Endothelial cell of hepatic sinusoid (primary cell): Measurements from ENCODE around the gene LINS1.
"Not testable (repeated sequence)": the region's sequence is repeated elsewhere in the genome, so short reads cannot be mapped to it uniquely, and the experiment has no call there.

Experiments used
- in situ Hi-C: cut with HindIII; loops from 2 replicates; pipeline ENCODE4 v1.10.0; 2017; ENCODE audit warnings: low sequenced_read_pairs

The LINS1 gene

GRCh38 chr15:100602823-100603393 lies 924 bp upstream of the LINS1 start:
- in situ Hi-C loops, result no loop called here

DNA sequence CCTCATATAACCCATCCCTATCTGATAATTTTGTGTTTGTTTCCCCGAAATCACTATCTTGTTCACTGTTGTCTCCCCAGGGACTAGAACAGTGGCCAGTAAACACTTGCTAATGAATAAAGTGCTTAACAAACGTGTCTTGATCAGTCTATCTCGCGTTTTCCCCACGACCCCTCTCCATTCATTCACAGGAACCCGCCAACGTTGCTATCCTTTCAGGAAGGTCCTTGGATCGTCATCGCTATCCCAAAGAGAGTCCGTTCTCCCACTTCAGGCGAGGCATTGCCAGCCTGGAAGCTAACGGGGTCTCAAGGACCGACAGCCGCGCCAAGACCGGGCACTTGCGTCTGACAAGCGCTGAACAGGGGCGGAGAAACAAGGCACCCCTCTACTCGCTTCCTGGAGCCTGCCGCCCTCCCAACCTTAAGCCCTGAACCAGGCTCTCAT lies 344 bp downstream of the LINS1 start:
- in situ Hi-C loops, result no loop called here

GRCh38 chr15:100601163-100601562 lies 821 bp downstream of the LINS1 start:
- in situ Hi-C loops, result no loop called here

GRCh38 chr15:100598655-100599054 lies 3.3 kb downstream of the LINS1 start:
- in situ Hi-C loops, result loop anchor here (5.0 kb wide), 1 partner anchor 66 kb away; no protein-coding TSS in a partner anchor

- in situ Hi-C loops, result loop anchor here (5.0 kb wide), 1 partner anchor 66 kb away; no protein-coding TSS in a partner anchor
Observed at GRCh38 chr15:100597862-100598261, 4.1 kb downstream of the LINS1 start.

GRCh38 chr15:100596792-100597191 lies 5.2 kb downstream of the LINS1 start:
- in situ Hi-C loops, result loop anchor here (5.0 kb wide), 1 partner anchor 64 kb away; no protein-coding TSS in a partner anchor

DNA sequence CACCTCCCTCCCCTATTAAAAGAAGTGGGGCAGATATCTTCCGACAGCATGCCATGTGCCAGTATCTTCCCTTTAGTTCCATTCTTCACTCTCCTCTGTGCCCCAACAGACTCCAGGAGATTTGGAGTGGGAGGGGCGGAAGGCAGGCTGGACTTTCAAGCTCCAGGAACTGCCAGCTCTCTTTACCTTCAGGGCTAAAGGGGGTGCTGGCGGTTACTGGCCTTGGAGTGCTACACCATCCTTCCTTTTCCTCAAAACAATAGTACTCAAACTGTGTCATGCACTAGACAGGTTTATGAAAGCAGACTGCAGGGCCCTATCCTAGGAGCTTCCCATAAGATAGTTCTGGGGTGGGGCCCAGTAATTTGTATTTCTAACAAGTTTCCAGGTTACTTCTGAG lies 6.0 kb downstream of the LINS1 start:
- in situ Hi-C loops, result loop anchor here (5.0 kb wide), 1 partner anchor 64 kb away; no protein-coding TSS in a partner anchor

DNA sequence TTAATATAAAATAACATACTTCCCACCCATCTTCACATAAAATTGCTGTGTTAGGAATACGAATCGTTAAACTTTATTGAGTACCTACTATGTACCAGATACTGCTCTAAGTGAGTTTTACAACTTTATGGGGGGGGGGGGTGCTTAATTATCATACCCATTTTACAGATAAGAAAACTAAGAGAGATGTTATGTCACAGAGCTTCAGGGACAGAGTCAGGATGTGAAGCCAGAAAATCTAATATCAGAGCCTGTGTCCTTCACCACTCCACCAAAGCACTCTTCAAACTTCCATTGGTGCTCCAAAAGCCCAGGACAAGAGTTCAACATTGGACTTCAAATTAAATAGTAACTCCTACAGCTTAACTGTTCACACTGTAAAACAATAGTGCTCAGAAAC lies 8.6 kb downstream of the LINS1 start:
- in situ Hi-C loops, result no loop called here

- in situ Hi-C loops, result no loop called here
Observed at GRCh38 chr15:100592898-100593297, 9.1 kb downstream of the LINS1 start.

- in situ Hi-C loops, result no loop called here
Observed at GRCh38 chr15:100591835-100592234, 10.1 kb downstream of the LINS1 start.

- in situ Hi-C loops, result not testable (repeated sequence)
Observed at GRCh38 chr15:100591163-100591562, 10.8 kb downstream of the LINS1 start.

- in situ Hi-C loops, result no loop called here
Observed at GRCh38 chr15:100588638-100589242, 13.2 kb downstream of the LINS1 start.

DNA sequence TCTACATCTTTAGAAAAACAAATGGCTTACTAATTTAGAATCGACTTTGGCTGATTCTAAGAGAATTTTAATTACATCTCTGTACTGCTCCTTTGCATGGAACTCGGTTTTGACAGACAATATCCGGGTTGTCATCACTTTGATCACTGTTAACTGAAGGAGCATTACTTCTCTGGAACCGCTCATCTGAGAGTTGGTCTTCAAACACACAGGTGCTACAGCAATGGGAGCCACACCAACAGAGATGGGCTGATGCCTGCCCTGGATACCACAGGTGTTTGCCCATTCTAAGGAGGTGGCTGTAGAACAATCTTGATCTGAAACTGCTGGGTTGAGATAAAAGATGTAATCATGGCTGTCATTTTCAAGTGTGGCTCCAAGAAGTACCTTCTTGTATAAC lies 21.6 kb downstream of the LINS1 start:
- in situ Hi-C loops, result no loop called here

DNA sequence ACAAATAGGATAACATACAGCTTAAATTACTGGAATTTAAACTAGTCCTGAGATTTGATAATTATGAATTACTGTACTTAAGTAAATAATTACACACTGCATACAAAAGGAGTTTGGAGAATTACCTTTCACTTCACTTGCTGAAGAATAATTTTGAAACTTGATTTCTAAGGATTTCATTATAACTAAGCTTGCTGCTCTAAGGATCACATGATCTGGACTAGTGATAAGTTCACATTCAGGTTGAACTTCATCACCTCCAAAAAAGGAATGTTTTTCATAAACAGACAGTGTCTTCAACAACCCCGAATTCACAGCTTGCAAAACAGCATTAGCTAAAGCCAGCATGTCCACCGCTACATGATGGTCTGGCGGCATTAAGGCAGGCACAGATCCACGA lies 28.5 kb downstream of the LINS1 start:
- in situ Hi-C loops, result no loop called here

DNA sequence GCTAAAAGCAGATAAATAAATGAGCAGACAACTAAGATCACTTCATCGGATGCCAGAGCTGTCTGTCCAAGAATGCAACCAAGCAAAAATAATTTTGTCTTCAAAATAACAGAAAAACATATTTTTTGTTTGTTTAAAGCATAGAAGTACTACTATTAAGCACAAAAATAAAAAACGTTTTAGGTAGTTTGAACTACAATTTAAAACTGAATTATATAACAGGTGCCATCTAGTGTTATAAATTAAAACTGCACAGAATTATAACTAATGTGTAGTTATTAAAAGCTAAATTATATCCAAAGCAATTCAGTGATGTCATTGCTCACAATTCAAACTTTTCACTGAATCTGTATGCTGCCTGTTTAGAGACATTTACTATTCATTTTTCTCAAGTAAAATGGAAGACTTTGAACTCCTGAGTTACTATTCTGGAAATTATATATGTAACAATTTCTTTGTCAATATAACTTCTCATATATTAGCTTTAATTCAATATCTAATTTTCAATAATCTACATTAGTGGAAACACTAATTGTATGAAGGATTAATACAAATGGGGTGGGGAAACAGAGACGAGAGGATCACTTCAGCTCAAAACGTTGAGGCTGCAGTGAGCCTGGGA lies 29.5 kb downstream of the LINS1 start:
- in situ Hi-C loops, result no loop called here

GRCh38 chr15:100571592-100572167 lies 30.3 kb downstream of the LINS1 start:
- in situ Hi-C loops, result no loop called here

DNA sequence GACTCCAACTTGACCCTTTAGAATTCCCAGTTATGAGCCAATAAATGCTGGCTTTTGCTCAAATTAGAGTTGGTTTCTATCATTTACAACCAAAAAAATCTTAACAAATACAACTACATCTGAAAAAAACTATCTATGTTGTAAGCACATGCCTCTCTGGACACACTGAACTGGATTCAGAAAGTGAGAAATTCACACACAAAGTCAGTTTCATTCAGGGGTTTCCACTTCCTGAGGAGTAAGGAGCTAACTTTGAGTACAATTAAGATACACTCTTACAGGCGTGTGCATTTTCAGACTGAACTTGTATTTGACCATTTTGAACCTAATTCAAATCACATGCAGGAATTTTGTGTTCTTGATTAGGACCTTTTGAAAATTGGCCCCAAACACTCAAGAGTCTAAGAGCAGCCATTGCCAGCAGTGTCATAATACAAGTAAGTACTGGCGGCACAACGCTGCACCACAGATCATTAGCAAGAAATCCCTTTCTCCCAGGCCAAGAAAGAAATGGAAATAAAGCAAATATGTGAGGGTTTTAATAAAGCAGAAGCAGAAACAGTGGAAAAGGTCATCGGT lies 31.2 kb downstream of the LINS1 start:
- in situ Hi-C loops, result no loop called here

DNA sequence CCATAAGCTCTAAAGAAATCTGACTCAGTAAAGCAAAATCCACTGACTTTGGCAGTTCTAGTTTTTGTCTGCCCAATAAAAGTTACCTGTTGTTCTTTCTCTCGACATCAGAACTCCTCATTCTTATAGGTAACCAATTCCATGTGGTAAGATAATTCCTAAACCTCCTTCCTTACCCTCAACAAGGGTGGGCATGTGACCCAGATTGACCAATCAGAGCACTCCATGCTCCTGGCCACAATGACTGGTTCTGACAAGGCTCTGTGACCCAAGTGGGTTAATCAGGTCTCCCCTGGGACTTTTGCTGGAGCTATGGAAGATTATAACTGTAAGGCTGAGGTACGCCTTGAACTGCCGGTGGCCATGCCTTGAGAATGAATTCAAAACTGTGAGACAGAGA lies 31.7 kb downstream of the LINS1 start:
- in situ Hi-C loops, result no loop called here

GRCh38 chr15:100569391-100569790 lies 32.6 kb downstream of the LINS1 start:
- in situ Hi-C loops, result no loop called here

DNA sequence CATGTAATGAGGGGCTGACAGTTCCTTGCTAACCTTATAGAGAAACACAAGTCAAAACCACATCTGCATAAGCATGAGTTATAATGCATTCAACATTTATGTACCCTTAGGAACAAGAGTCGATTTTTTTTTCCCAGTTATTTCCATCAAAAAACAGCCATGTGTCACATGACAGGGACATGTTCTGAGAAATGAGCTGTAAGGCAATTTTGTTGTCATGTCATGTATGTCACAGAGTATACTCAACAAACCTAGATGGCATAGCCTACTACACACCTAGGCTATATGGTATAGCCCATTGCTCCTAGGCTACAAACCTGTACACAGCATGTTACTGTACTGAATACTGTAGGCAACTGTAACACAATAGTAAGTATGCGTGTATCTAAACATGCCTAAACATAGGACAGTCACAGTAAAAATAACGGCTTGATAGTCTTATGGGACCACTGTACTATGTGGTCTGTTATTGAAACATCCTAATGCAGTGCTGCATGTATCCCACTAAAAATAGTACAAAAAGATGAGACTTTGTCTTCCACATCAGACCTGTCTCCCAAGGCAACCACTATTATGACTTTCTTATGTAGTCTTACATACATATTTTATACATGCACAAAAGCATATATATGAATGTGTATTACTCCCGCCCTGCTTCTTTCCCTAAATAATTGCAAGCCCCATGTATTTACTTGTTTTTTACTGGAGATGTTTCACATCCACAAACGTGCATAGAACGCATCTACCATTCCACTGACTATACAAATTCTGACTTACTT lies 34.9 kb downstream of the LINS1 start:
- in situ Hi-C loops, result no loop called here

DNA sequence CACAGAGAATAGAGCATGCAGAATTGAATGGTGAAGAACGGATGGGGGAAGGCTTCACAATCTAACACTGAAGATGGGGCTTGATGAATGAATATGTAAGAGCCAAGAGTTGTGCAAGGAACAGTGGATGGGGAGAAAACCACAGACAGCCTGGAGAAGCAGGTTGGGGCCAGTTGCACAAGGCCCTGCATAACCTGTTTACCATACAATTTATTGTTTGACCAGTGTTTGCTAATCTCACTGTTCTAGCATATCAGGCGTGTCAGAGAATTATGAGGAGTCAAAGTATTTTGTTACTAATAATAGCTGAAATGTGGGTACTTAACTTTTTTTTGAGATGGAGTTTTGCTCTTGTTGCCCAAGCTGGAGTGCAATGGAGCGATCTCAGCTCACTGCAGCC lies 36.4 kb downstream of the LINS1 start:
- in situ Hi-C loops, result no loop called here
